Breast epithelium (tissue), 4 donors: ENCODE data around the gene CLDND2. TPM values are rescaled to one million over a fixed set of nuclear protein-coding genes. Genes with fewer than 3 reads are reported as not detected.
"Not testable (repeated sequence)": the region's sequence is repeated elsewhere in the genome, so short reads cannot be mapped to it uniquely, and the experiment has no call there.

Experiments
- DNase-seq, 2 donors: peaks; one replicate each; pipeline ENCODE4 v3.0.0-alpha.2; 2019; ENCODE audit warnings: low spot score in 2 of 2
- H3K27ac ChIP-seq, 2 donors: fragments of 200-600 bp; sonication (generic) in 1 of 2; one replicate each; pipeline ENCODE4 v1.5.1; 2016 to 2019; ENCODE audit warnings: mild to moderate bottlenecking in 1 of 2
- H3K27me3 ChIP-seq, 2 donors: fragments of 200-600 bp; sonication (generic) in 1 of 2; one replicate each; pipeline versions ENCODE4 v1.5.1 to v1.6.0; 2017 to 2019; ENCODE audit warnings: control low read depth in 1 of 2, mild to moderate bottlenecking in 1 of 2
- H3K36me3 ChIP-seq: fragments of 200-600 bp; one replicate; pipeline ENCODE4 v1.5.1; 2019
- H3K4me1 ChIP-seq, 2 donors: fragments of 200-600 bp; sonication (generic); one replicate each; pipeline ENCODE4 v1.5.1; 2016 to 2019; ENCODE audit warnings: control low read depth in 1 of 2
- H3K4me3 ChIP-seq, 3 donors: fragments of 200-600 bp; sonication (generic); 1 replicate in 2 of 3; 2 replicates in 1 of 3; pipeline ENCODE4 v1.5.1; 2016 to 2019; ENCODE audit warnings: mild to moderate bottlenecking in 3 of 3, moderate library complexity in 2 of 3
- H3K9me3 ChIP-seq, 2 donors: fragments of 200-600 bp; sonication (generic) in 1 of 2; one replicate each; pipeline ENCODE4 v1.5.1; 2016 to 2019; ENCODE audit warnings: control low read depth in 1 of 2
- POLR2A ChIP-seq: fragments of 450-650 bp; IDR thresholded peaks from one replicate; pipeline ENCODE4 v1.6.1; 2016; ENCODE audit warnings: antibody characterized with exemption, mild to moderate bottlenecking, moderate library complexity
- POLR2AphosphoS5 ChIP-seq, 3 donors: sonication (generic); formaldehyde crosslinking; IDR thresholded peaks; one replicate each; pipeline ENCODE4 v1.6.1; 2017; ENCODE audit warnings: antibody characterized with exemption in 3 of 3
- intact Hi-C: fragments of 100-400 bp; cut with DNase I; formaldehyde crosslinking; loops from one replicate; pipeline ENCODE4 v1.15.1; 2023; ENCODE audit warnings: low total_unique reads
- total RNA-seq, 3 donors: library from RNA; depleted of rRNA; stranded (reverse); fragments of >200 nt; gene quantifications; one replicate each; pipeline ENCODE4 v1.1.0, GENCODE V29; 2016
- TF ChIP-seq, protein P1 (sequence below), 3 donors: fragments of 450-650 bp; IDR thresholded peaks; one replicate each; pipeline ENCODE4 v1.5.1; 2016 to 2017; ENCODE audit warnings: antibody characterized with exemption in 3 of 3, mild to moderate bottlenecking in 3 of 3, moderate library complexity in 3 of 3

The CLDND2 gene
- total RNA-seq: not detected

- H3K36me3 ChIP-seq: no peaks in the 10 kb centered on the region
- intact Hi-C loops: no loop called here
- no peaks in the 10 kb centered on the region for H3K4me1 ChIP-seq
Observed at GRCh38 chr19:51368366-51369282, at the start of gene CLDND2. TSS of gene CLDND2 (minus strand) at chr19:51369003. CDS start at chr19:51368577, 426 bp downstream.

GRCh38 chr19:51417810-51418157, 49.0 kb upstream of the CLDND2 start:
- no peaks in the 10 kb centered on the region for H3K4me1 ChIP-seq
- H3K27ac ChIP-seq: no peak overlapping the region
- peaks cover 0 to 41% of the 10 kb centered on the region in 2 donors for H3K27me3 ChIP-seq
- intact Hi-C loops: no loop called here
- H3K36me3 ChIP-seq: no peaks in the 10 kb centered on the region
- no peak for DNase-seq
- no peak overlapping the region for H3K4me3 ChIP-seq
- no peaks in the 10 kb centered on the region for H3K9me3 ChIP-seq
- no peak for TF ChIP-seq POLR2AphosphoS5 (IDR thresholded peaks at IDR 0.05)
- TF ChIP-seq, protein P1, sequence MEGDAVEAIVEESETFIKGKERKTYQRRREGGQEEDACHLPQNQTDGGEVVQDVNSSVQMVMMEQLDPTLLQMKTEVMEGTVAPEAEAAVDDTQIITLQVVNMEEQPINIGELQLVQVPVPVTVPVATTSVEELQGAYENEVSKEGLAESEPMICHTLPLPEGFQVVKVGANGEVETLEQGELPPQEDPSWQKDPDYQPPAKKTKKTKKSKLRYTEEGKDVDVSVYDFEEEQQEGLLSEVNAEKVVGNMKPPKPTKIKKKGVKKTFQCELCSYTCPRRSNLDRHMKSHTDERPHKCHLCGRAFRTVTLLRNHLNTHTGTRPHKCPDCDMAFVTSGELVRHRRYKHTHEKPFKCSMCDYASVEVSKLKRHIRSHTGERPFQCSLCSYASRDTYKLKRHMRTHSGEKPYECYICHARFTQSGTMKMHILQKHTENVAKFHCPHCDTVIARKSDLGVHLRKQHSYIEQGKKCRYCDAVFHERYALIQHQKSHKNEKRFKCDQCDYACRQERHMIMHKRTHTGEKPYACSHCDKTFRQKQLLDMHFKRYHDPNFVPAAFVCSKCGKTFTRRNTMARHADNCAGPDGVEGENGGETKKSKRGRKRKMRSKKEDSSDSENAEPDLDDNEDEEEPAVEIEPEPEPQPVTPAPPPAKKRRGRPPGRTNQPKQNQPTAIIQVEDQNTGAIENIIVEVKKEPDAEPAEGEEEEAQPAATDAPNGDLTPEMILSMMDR (IDR thresholded peaks at IDR 0.05): no peak
- no peak for TF ChIP-seq POLR2A

More at GRCh38 chr19:51368366-51369282, at the start of gene CLDND2:
- peak within 1 kb of the TSS; percentile 94 for H3K27ac ChIP-seq
- H3K9me3 ChIP-seq: no peaks in the 10 kb centered on the region
- DNase-seq: no peak
- no peaks in the 10 kb centered on the region for H3K27me3 ChIP-seq
- H3K4me3 ChIP-seq: peak within 1 kb of the TSS; percentile 58 to 84 (median 82)
- TF ChIP-seq, protein P1 (IDR thresholded peaks at IDR 0.05): no peak
- TF ChIP-seq POLR2A (no peak), POLR2AphosphoS5 (IDR thresholded peaks at IDR 0.05) (no peak)

DNA sequence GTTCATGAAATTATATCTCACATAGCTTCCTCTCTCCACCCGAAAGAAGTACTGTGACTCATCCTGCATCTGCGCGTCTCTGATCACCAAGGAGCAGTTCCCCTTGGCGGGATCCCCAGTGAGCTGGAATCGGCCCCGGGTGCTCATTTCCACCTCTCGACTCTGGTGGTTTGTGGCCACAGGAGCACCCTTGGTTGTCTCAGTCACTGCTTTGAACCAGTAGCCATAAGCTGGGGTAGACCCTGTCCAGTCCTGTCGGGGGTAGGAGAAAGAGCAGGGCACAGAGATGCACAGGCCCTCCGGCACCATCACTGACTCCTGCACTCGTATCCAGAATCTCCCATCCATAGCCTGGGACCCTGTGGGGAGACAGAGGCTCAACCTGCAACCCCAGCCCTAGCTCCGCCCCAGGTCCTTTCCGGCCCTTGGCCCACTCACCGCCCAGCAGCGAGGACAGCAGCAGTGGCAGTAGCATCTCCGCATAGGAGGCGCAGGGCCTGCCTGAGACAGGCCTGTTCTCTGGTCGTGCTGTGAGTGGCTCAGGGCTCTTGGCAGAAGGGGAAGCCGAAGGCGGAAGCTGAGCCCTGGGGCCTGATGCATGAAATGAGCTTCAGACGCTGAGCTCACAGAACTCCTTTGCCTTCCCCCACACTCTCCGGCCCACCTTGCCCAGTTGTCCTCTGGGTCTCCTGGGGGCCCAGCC, 48.5 kb upstream of the CLDND2 start, which contains the start of gene SIGLEC10:
Gene SIGLEC10, minus strand, starts transcription at position 536 of the 703 bp plus-strand sequence. Its CDS starts 61 bp downstream, at position 475.
- TF ChIP-seq, protein P1 (IDR thresholded peaks at IDR 0.05): no peak
- no peak for TF ChIP-seq POLR2A
- no peak within 1 kb of the TSS for H3K27ac ChIP-seq
- DNase-seq: no peak
- peaks cover 0 to 41% of the 10 kb centered on the region in 2 donors for H3K27me3 ChIP-seq
- H3K36me3 ChIP-seq: no peaks in the 10 kb centered on the region
- H3K4me1 ChIP-seq: no peaks in the 10 kb centered on the region
- intact Hi-C loops: no loop called here
- no peaks in the 10 kb centered on the region for H3K9me3 ChIP-seq
- no peak within 1 kb of the TSS for H3K4me3 ChIP-seq

- H3K27ac ChIP-seq, H3K36me3 ChIP-seq, H3K9me3 ChIP-seq, H3K4me3 ChIP-seq, intact Hi-C loops, H3K4me1 ChIP-seq, DNase-seq: not testable (repeated sequence)
- H3K27me3 ChIP-seq: peaks cover 0 to 36% of the 10 kb centered on the region in 2 donors
Observed at GRCh38 chr19:51416422-51416821, 47.6 kb upstream of the CLDND2 start.

GRCh38 chr19:51415187-51415586, 46.4 kb upstream of the CLDND2 start:
- no peak for DNase-seq
- Histone ChIP-seq H3K4me1 (no peaks in the 10 kb centered on the region), H3K27ac (no peak overlapping the region), H3K36me3 (no peaks in the 10 kb centered on the region), H3K27me3 (peaks cover 0 to 27% of the 10 kb centered on the region in 2 donors), H3K4me3 (no peak overlapping the region), H3K9me3 (no peaks in the 10 kb centered on the region)
- TF ChIP-seq POLR2AphosphoS5 (IDR thresholded peaks at IDR 0.05) (no peak), POLR2A (no peak)
- TF ChIP-seq, protein P1 (IDR thresholded peaks at IDR 0.05): no peak
- intact Hi-C loops: no loop called here
